ENCODE measurements around the gene ANO4.
"Not testable (repeated sequence)": the region's sequence is repeated elsewhere in the genome, so short reads cannot be mapped to it uniquely, and the experiment has no call there.

Gene ANO4

GRCh38 chr12:100987552-100988521 lies 193.3 kb downstream of the ANO4 start:
- Histone ChIP-seq H3K4me3 (ENCODE audit: low read length in 2 of 2) (no peak overlapping the region), H3K27ac (ENCODE audit: low read length) (no peak overlapping the region), H3K27me3 (ENCODE audit: control insufficient read depth in 1 of 2, insufficient read depth in 2 of 2, low read length in 2 of 2) (peaks cover 0 to 3% of the 10 kb centered on the region in 2 donors), H3K9ac (ENCODE audit: low read length in 2 of 2) (no peak overlapping the region), H3K4me1 (ENCODE audit: control insufficient read depth, insufficient read depth, low read length) (peaks cover 6% of the 10 kb centered on the region), H3K9me3 (ENCODE audit: control insufficient read depth in 2 of 2, low read length in 2 of 2) (no peaks in the 10 kb centered on the region), H3K36me3 (ENCODE audit: control insufficient read depth in 2 of 2, insufficient read depth in 2 of 2, low read length in 2 of 2) (no peaks in the 10 kb centered on the region)

- H3K9me3 ChIP-seq (ENCODE audit: control insufficient read depth in 2 of 2, low read length in 2 of 2); H3K9ac ChIP-seq (ENCODE audit: low read length in 2 of 2); H3K27ac ChIP-seq (ENCODE audit: low read length); H3K36me3 ChIP-seq (ENCODE audit: control insufficient read depth in 2 of 2, insufficient read depth in 2 of 2, low read length in 2 of 2); H3K4me1 ChIP-seq (ENCODE audit: control insufficient read depth, insufficient read depth, low read length); H3K27me3 ChIP-seq (ENCODE audit: control insufficient read depth in 1 of 2, insufficient read depth in 2 of 2, low read length in 2 of 2); H3K4me3 ChIP-seq (ENCODE audit: low read length in 2 of 2): not testable (repeated sequence)
Measured at GRCh38 chr12:100989509-100989908, 194.9 kb downstream of the ANO4 start.

- Histone ChIP-seq H3K27me3 (ENCODE audit: control insufficient read depth in 1 of 2, insufficient read depth in 2 of 2, low read length in 2 of 2) (no peaks in the 10 kb centered on the region), H3K27ac (ENCODE audit: low read length) (no peak overlapping the region), H3K4me1 (ENCODE audit: control insufficient read depth, insufficient read depth, low read length) (peaks cover 6% of the 10 kb centered on the region), H3K36me3 (ENCODE audit: control insufficient read depth in 2 of 2, insufficient read depth in 2 of 2, low read length in 2 of 2) (no peaks in the 10 kb centered on the region), H3K9me3 (ENCODE audit: control insufficient read depth in 2 of 2, low read length in 2 of 2) (no peaks in the 10 kb centered on the region), H3K4me3 (ENCODE audit: low read length in 2 of 2) (no peak overlapping the region), H3K9ac (ENCODE audit: low read length in 2 of 2) (no peak overlapping the region)
Measured at GRCh38 chr12:100991102-100991501, 196.5 kb downstream of the ANO4 start.

- H3K4me1 ChIP-seq (ENCODE audit: control insufficient read depth, insufficient read depth, low read length): peaks cover 4% of the 10 kb centered on the region
- no peak overlapping the region for H3K9ac ChIP-seq (ENCODE audit: low read length in 2 of 2)
- H3K9me3 ChIP-seq (ENCODE audit: control insufficient read depth in 2 of 2, low read length in 2 of 2): no peaks in the 10 kb centered on the region
- no peaks in the 10 kb centered on the region for H3K36me3 ChIP-seq (ENCODE audit: control insufficient read depth in 2 of 2, insufficient read depth in 2 of 2, low read length in 2 of 2)
- H3K27ac ChIP-seq (ENCODE audit: low read length): no peak overlapping the region
- H3K27me3 ChIP-seq (ENCODE audit: control insufficient read depth in 1 of 2, insufficient read depth in 2 of 2, low read length in 2 of 2): no peaks in the 10 kb centered on the region
- no peak overlapping the region for H3K4me3 ChIP-seq (ENCODE audit: low read length in 2 of 2)
Measured at GRCh38 chr12:100992194-100992593, 197.6 kb downstream of the ANO4 start.

DNA sequence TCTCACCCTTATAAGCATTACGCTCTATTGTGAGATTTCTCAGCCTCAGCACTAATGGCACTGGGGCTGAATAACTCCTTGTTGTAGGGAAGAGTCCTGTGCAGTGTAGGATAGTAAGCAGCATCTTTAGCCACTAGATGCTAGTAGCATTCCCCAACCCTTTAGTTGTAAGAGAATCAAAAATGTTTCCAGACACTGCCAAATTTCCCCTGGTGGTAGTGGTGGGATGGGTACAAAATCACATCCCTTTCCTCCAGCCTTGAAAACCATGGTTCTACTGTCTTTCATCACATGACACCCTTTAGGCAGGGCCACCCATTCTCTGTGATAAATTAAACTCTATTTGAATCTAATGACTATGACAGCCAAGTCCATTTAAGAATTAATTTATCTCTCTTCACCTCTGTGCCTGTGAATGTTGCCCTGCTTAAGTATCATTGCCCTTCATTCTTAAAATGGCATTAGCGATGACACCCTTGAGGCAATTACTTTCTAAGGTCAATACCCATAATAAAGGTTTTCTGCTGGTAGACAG lies 199.4 kb downstream of the ANO4 start:
- Histone ChIP-seq H3K4me1 (ENCODE audit: control insufficient read depth, insufficient read depth, low read length) (no peaks in the 10 kb centered on the region), H3K4me3 (ENCODE audit: low read length in 2 of 2) (no peak overlapping the region), H3K27ac (ENCODE audit: low read length) (no peak overlapping the region), H3K27me3 (ENCODE audit: control insufficient read depth in 1 of 2, insufficient read depth in 2 of 2, low read length in 2 of 2) (no peaks in the 10 kb centered on the region), H3K9me3 (ENCODE audit: control insufficient read depth in 2 of 2, low read length in 2 of 2) (no peaks in the 10 kb centered on the region), H3K9ac (ENCODE audit: low read length in 2 of 2) (no peak overlapping the region), H3K36me3 (ENCODE audit: control insufficient read depth in 2 of 2, insufficient read depth in 2 of 2, low read length in 2 of 2) (no peaks in the 10 kb centered on the region)

GRCh38 chr12:100995201-100995600 lies 200.6 kb downstream of the ANO4 start:
- no peaks in the 10 kb centered on the region for H3K4me1 ChIP-seq (ENCODE audit: control insufficient read depth, insufficient read depth, low read length)
- H3K27ac ChIP-seq (ENCODE audit: low read length): no peak overlapping the region
- no peaks in the 10 kb centered on the region for H3K36me3 ChIP-seq (ENCODE audit: control insufficient read depth in 2 of 2, insufficient read depth in 2 of 2, low read length in 2 of 2)
- no peaks in the 10 kb centered on the region for H3K27me3 ChIP-seq (ENCODE audit: control insufficient read depth in 1 of 2, insufficient read depth in 2 of 2, low read length in 2 of 2)
- no peak overlapping the region for H3K9ac ChIP-seq (ENCODE audit: low read length in 2 of 2)
- no peaks in the 10 kb centered on the region for H3K9me3 ChIP-seq (ENCODE audit: control insufficient read depth in 2 of 2, low read length in 2 of 2)
- H3K4me3 ChIP-seq (ENCODE audit: low read length in 2 of 2): no peak overlapping the region

DNA sequence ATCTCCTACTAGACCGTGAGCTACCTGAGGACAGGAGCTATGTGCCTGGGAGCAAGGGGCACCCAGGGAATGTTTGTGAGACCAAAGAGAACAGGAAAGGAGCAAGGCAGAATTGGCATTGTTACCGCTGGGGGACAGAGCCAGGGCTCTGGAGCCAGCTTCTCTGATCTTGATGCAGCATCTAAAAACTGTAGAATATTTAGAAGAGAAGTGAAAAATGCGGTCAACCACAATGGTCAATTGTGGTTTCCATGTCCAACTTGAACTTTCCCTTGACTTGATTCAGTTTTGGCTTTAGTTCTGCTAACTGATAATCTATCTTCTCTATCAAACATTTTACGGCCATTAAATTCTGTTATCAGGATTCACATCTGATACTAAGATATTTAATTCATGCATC lies 201.2 kb downstream of the ANO4 start:
- no peaks in the 10 kb centered on the region for H3K4me1 ChIP-seq (ENCODE audit: control insufficient read depth, insufficient read depth, low read length)
- H3K36me3 ChIP-seq (ENCODE audit: control insufficient read depth in 2 of 2, insufficient read depth in 2 of 2, low read length in 2 of 2): no peaks in the 10 kb centered on the region
- H3K9me3 ChIP-seq (ENCODE audit: control insufficient read depth in 2 of 2, low read length in 2 of 2): no peaks in the 10 kb centered on the region
- no peak overlapping the region for H3K4me3 ChIP-seq (ENCODE audit: low read length in 2 of 2)
- no peaks in the 10 kb centered on the region for H3K27me3 ChIP-seq (ENCODE audit: control insufficient read depth in 1 of 2, insufficient read depth in 2 of 2, low read length in 2 of 2)
- no peak overlapping the region for H3K27ac ChIP-seq (ENCODE audit: low read length)
- H3K9ac ChIP-seq (ENCODE audit: low read length in 2 of 2): no peak overlapping the region

DNA sequence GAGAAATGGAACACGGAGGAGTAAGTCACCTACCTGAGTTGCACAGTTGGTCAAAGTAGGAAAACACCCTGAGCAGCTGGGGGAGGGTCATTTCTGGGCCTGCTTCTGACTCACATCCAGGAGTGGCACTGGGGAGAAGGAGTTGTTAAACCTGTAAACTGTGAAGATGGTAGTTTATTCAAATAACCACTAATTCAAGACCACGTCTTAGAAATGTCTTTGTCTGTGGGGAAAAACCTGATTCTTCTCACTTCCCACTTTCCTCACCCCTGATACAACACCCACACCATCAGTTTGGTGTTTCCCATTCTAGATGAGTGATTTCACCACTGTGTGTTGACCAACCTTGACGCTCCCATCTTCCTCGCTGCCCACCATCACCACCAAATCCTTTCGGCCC lies 207.1 kb downstream of the ANO4 start:
- Histone ChIP-seq H3K9me3 (ENCODE audit: control insufficient read depth in 2 of 2, low read length in 2 of 2) (no peaks in the 10 kb centered on the region), H3K27me3 (ENCODE audit: control insufficient read depth in 1 of 2, insufficient read depth in 2 of 2, low read length in 2 of 2) (no peaks in the 10 kb centered on the region), H3K4me1 (ENCODE audit: control insufficient read depth, insufficient read depth, low read length) (no peaks in the 10 kb centered on the region), H3K27ac (ENCODE audit: low read length) (no peak overlapping the region), H3K9ac (ENCODE audit: low read length in 2 of 2) (no peak overlapping the region), H3K4me3 (ENCODE audit: low read length in 2 of 2) (no peak overlapping the region), H3K36me3 (ENCODE audit: control insufficient read depth in 2 of 2, insufficient read depth in 2 of 2, low read length in 2 of 2) (no peaks in the 10 kb centered on the region)

DNA sequence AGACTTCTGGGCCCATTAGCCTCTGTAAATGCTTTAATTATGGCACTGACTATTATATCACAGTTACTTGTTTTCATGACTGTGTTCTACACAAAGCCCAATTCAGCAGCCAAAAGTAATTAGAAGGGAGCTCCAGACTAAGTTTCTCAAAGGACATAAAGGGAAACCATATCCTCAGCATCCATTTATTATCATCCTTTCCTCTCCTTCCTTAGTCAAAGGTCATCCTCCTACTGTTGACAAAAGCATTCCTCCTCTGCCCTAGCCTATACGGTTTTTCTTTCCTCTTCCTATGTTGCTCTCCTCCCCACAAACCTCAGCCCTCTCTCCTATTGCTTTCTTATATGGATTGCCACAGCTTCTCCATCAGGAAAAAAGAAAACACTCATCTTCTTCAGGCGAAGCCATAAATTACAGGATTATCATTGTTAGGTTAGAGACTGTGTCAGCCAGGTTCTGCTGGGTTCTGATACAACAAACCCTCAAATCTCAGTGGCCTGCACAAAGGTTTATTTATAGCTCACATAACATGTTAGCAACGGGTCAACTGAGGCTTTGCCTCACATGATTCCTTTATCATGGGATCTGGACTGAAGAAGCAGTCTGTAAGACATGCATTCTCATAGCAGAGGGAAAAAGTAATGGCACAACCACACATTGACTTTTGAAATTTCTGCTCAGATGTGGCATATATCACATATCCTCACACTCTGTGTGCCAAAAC lies 208.3 kb downstream of the ANO4 start:
- no peak overlapping the region for H3K9ac ChIP-seq (ENCODE audit: low read length in 2 of 2)
- H3K36me3 ChIP-seq (ENCODE audit: control insufficient read depth in 2 of 2, insufficient read depth in 2 of 2, low read length in 2 of 2): no peaks in the 10 kb centered on the region
- H3K4me1 ChIP-seq (ENCODE audit: control insufficient read depth, insufficient read depth, low read length): no peaks in the 10 kb centered on the region
- H3K4me3 ChIP-seq (ENCODE audit: low read length in 2 of 2): no peak overlapping the region
- H3K27ac ChIP-seq (ENCODE audit: low read length): no peak overlapping the region
- no peaks in the 10 kb centered on the region for H3K9me3 ChIP-seq (ENCODE audit: control insufficient read depth in 2 of 2, low read length in 2 of 2)
- H3K27me3 ChIP-seq (ENCODE audit: control insufficient read depth in 1 of 2, insufficient read depth in 2 of 2, low read length in 2 of 2): no peaks in the 10 kb centered on the region

- no peak overlapping the region for H3K27ac ChIP-seq (ENCODE audit: low read length)
- H3K9me3 ChIP-seq (ENCODE audit: control insufficient read depth in 2 of 2, low read length in 2 of 2): no peaks in the 10 kb centered on the region
- H3K27me3 ChIP-seq (ENCODE audit: control insufficient read depth in 1 of 2, insufficient read depth in 2 of 2, low read length in 2 of 2): no peaks in the 10 kb centered on the region
- H3K9ac ChIP-seq (ENCODE audit: low read length in 2 of 2): no peak overlapping the region
- no peaks in the 10 kb centered on the region for H3K36me3 ChIP-seq (ENCODE audit: control insufficient read depth in 2 of 2, insufficient read depth in 2 of 2, low read length in 2 of 2)
- H3K4me3 ChIP-seq (ENCODE audit: low read length in 2 of 2): no peak overlapping the region
- no peaks in the 10 kb centered on the region for H3K4me1 ChIP-seq (ENCODE audit: control insufficient read depth, insufficient read depth, low read length)
Measured at GRCh38 chr12:101004898-101005297, 210.3 kb downstream of the ANO4 start.

Data from stomach smooth muscle (tissue), 2 donors.